ENCODE measurements around the gene VGLL4.

VGLL4 gene

DNA sequence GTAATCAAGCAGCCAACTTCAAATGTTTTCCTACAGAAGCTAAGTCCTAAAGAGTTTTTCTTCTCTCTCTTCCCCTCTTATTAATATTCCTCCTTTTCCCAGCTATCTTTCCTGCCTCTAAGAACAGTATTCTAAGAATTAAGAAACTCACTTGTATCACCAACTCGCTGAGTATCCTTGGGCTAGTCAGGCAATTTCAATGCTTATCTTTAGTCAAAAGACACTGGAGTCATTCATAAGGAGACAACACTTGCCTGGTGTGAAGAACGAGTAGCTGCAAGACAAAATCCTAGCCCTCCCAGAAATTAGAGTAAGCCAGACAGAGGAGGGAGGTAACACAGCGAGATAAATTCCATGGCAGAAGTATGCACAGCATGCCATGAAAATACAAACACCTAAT is 10.7 kb downstream of the VGLL4 start:
- no peak for DNase-seq (ENCODE audit: low read depth in 1 of 2, low spot score in 1 of 2)
- Histone ChIP-seq H3K27ac (replicated peaks) (no peak overlapping the region), H3K27me3 (ENCODE audit: insufficient read depth, poor library complexity, severe bottlenecking) (no peaks in the 10 kb centered on the region), H3K4me3 (replicated peaks; ENCODE audit: insufficient read depth, low read length) (no peak overlapping the region)
- TF ChIP-seq GABPA (IDR thresholded peaks at IDR 0.05; ENCODE audit: low read depth) (no peak), REST (IDR thresholded peaks at IDR 0.05; ENCODE audit: insufficient replicate concordance, low read depth) (no peak), SPI1 (IDR thresholded peaks at IDR 0.05; ENCODE audit: borderline replicate concordance, low read depth) (no peak), POLR2AphosphoS5 (IDR thresholded peaks at IDR 0.05; ENCODE audit: low read depth) (no peak)
- TF ChIP-seq, protein P1, sequence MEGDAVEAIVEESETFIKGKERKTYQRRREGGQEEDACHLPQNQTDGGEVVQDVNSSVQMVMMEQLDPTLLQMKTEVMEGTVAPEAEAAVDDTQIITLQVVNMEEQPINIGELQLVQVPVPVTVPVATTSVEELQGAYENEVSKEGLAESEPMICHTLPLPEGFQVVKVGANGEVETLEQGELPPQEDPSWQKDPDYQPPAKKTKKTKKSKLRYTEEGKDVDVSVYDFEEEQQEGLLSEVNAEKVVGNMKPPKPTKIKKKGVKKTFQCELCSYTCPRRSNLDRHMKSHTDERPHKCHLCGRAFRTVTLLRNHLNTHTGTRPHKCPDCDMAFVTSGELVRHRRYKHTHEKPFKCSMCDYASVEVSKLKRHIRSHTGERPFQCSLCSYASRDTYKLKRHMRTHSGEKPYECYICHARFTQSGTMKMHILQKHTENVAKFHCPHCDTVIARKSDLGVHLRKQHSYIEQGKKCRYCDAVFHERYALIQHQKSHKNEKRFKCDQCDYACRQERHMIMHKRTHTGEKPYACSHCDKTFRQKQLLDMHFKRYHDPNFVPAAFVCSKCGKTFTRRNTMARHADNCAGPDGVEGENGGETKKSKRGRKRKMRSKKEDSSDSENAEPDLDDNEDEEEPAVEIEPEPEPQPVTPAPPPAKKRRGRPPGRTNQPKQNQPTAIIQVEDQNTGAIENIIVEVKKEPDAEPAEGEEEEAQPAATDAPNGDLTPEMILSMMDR (IDR thresholded peaks at IDR 0.05; ENCODE audit: insufficient read depth, low read length), result no peak

- H3K4me3 ChIP-seq (replicated peaks; ENCODE audit: insufficient read depth, low read length), result no peak overlapping the region
- no peaks in the 10 kb centered on the region for H3K27me3 ChIP-seq (ENCODE audit: insufficient read depth, poor library complexity, severe bottlenecking)
- TF ChIP-seq GABPA (IDR thresholded peaks at IDR 0.05; ENCODE audit: low read depth) (no peak), POLR2AphosphoS5 (IDR thresholded peaks at IDR 0.05; ENCODE audit: low read depth) (no peak), SPI1 (IDR thresholded peaks at IDR 0.05; ENCODE audit: borderline replicate concordance, low read depth) (no peak), REST (IDR thresholded peaks at IDR 0.05; ENCODE audit: insufficient replicate concordance, low read depth) (no peak)
- TF ChIP-seq, protein P1 (IDR thresholded peaks at IDR 0.05; ENCODE audit: insufficient read depth, low read length), result no peak
- no peak for DNase-seq (ENCODE audit: low read depth in 1 of 2, low spot score in 1 of 2)
- H3K27ac ChIP-seq (replicated peaks), result no peak overlapping the region
These were observed 11.2 kb downstream of the VGLL4 start for GRCh38 chr3:11632564-11632963.

DNA sequence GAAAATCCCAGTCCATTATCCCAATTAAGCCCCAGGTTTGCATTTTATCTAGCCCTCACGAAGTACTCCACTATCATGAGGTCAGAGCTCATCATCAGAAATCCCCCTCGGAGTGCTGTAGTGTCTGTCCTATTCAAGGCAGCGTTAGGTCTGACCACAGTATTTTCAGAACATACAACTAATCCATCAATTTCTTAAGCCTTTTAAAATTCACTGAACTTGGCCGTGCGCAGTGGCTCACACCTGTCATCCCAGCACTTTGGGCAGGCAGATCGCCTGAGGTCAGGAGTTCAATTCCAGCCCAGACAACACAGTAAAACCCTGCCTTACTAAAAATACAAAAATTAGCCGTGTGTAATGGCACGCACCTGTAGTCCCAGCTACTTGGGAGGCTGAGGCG is 11.9 kb downstream of the VGLL4 start:
- DNase-seq (ENCODE audit: low read depth in 1 of 2, low spot score in 1 of 2), result no peak
- no peak for TF ChIP-seq REST (IDR thresholded peaks at IDR 0.05; ENCODE audit: insufficient replicate concordance, low read depth)
- TF ChIP-seq, protein P1 (IDR thresholded peaks at IDR 0.05; ENCODE audit: insufficient read depth, low read length), result no peak
- no peak for TF ChIP-seq SPI1 (IDR thresholded peaks at IDR 0.05; ENCODE audit: borderline replicate concordance, low read depth)
- no peak for TF ChIP-seq POLR2AphosphoS5 (IDR thresholded peaks at IDR 0.05; ENCODE audit: low read depth)
- TF ChIP-seq GABPA (IDR thresholded peaks at IDR 0.05; ENCODE audit: low read depth), result no peak
- Histone ChIP-seq H3K4me3 (replicated peaks; ENCODE audit: insufficient read depth, low read length) (no peak overlapping the region), H3K27ac (replicated peaks) (no peak overlapping the region), H3K27me3 (ENCODE audit: insufficient read depth, poor library complexity, severe bottlenecking) (no peaks in the 10 kb centered on the region)

Measured in HL-60 (cell line).